ENCODE measurements around the gene PTGES.

- TF ChIP-seq POLR2AphosphoS5 (IDR thresholded peaks at IDR 0.05): no peak
- TF ChIP-seq CTCF (IDR thresholded peaks at IDR 0.05): no peak
These were observed 59.1 kb downstream of the PTGES start for GRCh38 chr9:129693741-129694140.
